Stimulated activated CD4-positive, alpha-beta T cell treated with anti-CD3 and anti-CD28 coated beads, TNF-alpha, amount 100 ng/mL, for 48 hours (primary cell): ENCODE measurements around the gene ACRBP.

Source experiments
- DNase-seq, 3 donors: peaks; one replicate each; pipeline ENCODE4 v3.0.0-alpha.2; 2020; ENCODE audit warnings: low read depth in 3 of 3

The ACRBP gene

GRCh38 chr12:6646276-6647082, 753 bp downstream of the ACRBP start:
- DNase-seq: no peak

GRCh38 chr12:6644903-6645302, 2.3 kb downstream of the ACRBP start:
- no peak for DNase-seq

GRCh38 chr12:6644257-6644596, 3.0 kb downstream of the ACRBP start:
- DNase-seq: no peak

- no peak for DNase-seq
Measured at GRCh38 chr12:6643569-6644256, 3.5 kb downstream of the ACRBP start.

GRCh38 chr12:6641131-6641530, 6.1 kb downstream of the ACRBP start:
- no peak for DNase-seq

- DNase-seq: no peak
Measured at GRCh38 chr12:6640497-6640896, 6.7 kb downstream of the ACRBP start.

- DNase-seq: no peak
Measured at GRCh38 chr12:6639151-6639801, 8.0 kb downstream of the ACRBP start.

GRCh38 chr12:6638305-6638704, 8.9 kb downstream of the ACRBP start:
- no peak for DNase-seq

- DNase-seq: no peak
Measured at GRCh38 chr12:6635856-6636531, 11.2 kb downstream of the ACRBP start, which contains the start of gene LPAR5. LPAR5 (minus strand) TSS chr12:6635959; CDS start chr12:6621248, 14,711 bp downstream.

- peak in 1 of 3 donors; percentile 49 for DNase-seq
Measured at GRCh38 chr12:6635375-6635855, 11.8 kb downstream of the ACRBP start.

GRCh38 chr12:6632026-6632983, 14.9 kb downstream of the ACRBP start:
- no peak for DNase-seq

GRCh38 chr12:6631549-6631961, 15.7 kb downstream of the ACRBP start:
- no peak for DNase-seq

GRCh38 chr12:6630736-6631135, 16.5 kb downstream of the ACRBP start:
- DNase-seq: no peak

GRCh38 chr12:6627616-6628015, 19.6 kb downstream of the ACRBP start:
- no peak for DNase-seq

- DNase-seq: no peak
Measured at GRCh38 chr12:6626654-6627283, 20.5 kb downstream of the ACRBP start.

GRCh38 chr12:6620885-6621274, 26.4 kb downstream of the ACRBP start:
- no peak for DNase-seq

- no peak for DNase-seq
Measured at GRCh38 chr12:6620137-6620884, 26.9 kb downstream of the ACRBP start.

- DNase-seq: no peak
Measured at GRCh38 chr12:6618483-6619225, 28.6 kb downstream of the ACRBP start.

GRCh38 chr12:6615802-6616201, 31.4 kb downstream of the ACRBP start:
- no peak for DNase-seq
